Stimulated activated CD4-positive, alpha-beta T cell treated with anti-CD3 and anti-CD28 coated beads, Interleukin-12 subunit alpha, Interleukin-12 subunit beta, amount 100 ng/mL, for 48 hours (primary cell): ENCODE measurements around the gene PPM1D.
"Not testable (repeated sequence)": the region's sequence is repeated elsewhere in the genome, so short reads cannot be mapped to it uniquely, and the experiment has no call there.

Source experiments
- DNase-seq, 3 donors: peaks; one replicate each; pipeline ENCODE4 v3.0.0-alpha.2; 2020; ENCODE audit warnings: low read depth in 2 of 3, low spot score in 1 of 3

PPM1D gene

GRCh38 chr17:60599620-60600489 lies at the start of gene PPM1D:
Gene PPM1D (plus strand): TSS chr17:60600193. CDS start chr17:60600415, 222 bp downstream.
- DNase-seq: peak; percentile 95 to 99 (median 97)

- DNase-seq: not testable (repeated sequence)
Observed at GRCh38 chr17:60552255-60552654, 47.7 kb upstream of the PPM1D start.

DNA sequence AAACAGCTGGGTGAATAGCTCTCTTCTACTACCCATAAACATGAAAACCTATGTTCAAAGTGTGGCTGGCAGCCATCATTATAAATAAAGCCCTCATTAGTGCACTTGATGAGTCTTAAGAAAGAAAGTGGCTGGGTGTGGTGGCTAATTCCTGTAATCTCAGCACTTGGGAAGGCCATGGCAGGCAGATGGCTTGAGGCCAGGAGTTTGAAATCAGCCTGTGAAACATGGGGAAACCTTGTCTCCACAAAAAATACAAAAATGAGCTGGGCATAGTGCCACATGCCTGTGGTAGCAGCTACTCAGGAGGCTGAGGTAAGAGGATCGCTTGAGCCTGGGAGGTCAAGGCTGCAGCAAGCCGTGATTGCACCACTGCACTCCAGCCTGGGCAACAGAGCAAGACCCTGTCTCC lies 45.6 kb upstream of the PPM1D start:
- DNase-seq: no peak

DNA sequence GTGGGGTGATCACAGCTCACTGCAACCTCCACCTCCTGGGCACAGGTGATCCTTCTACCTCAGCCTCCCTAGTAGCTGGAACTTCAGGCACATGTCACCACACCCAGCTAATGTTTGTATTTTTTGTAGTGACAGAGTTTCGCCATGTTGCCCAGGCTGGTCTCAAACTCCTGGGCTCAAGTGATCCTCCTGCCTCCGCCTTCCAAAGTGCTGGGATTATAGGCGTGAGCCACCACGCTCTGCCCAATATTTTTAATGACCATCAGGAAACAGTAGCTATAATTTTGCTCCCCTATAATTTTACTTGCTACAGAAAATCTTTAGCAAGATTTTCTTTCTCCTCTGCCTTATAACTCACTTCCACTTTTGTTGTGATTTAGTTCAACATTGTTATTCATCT lies 44.2 kb upstream of the PPM1D start:
- no peak for DNase-seq

- no peak for DNase-seq
Observed at GRCh38 chr17:60557805-60558204, 42.2 kb upstream of the PPM1D start.

GRCh38 chr17:60559659-60559994 lies 40.4 kb upstream of the PPM1D start:
- DNase-seq: no peak

GRCh38 chr17:60559995-60560859 lies 39.8 kb upstream of the PPM1D start:
- DNase-seq: no peak

- no peak for DNase-seq
Observed at GRCh38 chr17:60560860-60561257, 39.1 kb upstream of the PPM1D start.

- no peak for DNase-seq
Observed at GRCh38 chr17:60562421-60562820, 37.6 kb upstream of the PPM1D start.

- DNase-seq: no peak
Observed at GRCh38 chr17:60563743-60564142, 36.2 kb upstream of the PPM1D start.

DNA sequence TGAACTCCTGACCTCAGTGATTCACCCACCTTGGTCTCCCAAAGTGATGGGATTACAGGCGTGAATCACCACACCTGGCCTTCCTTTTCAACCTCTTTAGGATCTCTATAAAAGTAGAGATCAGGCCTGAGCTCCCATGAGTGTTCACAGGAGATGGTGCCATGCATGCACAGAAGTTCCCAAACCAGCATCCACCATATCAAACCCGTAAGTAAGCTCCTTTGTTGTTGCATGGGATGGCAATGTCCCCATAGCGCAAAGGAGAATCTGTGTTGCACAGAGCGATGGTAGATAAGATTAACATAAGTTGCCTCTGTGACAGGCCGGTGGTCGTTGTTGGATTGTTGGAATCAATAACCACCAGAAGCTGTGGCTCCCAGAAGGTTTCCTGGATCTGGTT lies 34.8 kb upstream of the PPM1D start:
- no peak for DNase-seq

- DNase-seq: no peak
Observed at GRCh38 chr17:60573236-60574051, 26.5 kb upstream of the PPM1D start.

GRCh38 chr17:60577147-60577915 lies 22.7 kb upstream of the PPM1D start:
- no peak for DNase-seq

DNA sequence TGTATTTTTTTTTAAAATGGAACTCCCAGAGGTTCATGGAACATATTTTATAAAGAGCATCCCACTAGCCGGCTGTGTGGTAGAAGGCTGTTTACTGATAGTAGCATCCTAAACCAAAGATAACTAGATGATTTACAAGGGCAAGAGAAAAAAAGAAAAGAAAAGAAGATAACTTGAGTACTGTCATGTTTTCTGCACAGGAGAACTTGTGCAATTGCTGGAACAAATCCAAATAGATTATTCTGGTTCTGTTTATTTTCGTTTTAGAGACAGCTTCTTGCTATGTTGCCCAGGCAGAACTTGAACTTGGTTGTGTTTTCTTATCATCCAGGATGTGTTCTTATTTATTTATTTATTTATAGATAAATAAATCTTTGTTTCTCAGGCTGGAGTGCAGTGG lies 20.9 kb upstream of the PPM1D start:
- no peak for DNase-seq

DNA sequence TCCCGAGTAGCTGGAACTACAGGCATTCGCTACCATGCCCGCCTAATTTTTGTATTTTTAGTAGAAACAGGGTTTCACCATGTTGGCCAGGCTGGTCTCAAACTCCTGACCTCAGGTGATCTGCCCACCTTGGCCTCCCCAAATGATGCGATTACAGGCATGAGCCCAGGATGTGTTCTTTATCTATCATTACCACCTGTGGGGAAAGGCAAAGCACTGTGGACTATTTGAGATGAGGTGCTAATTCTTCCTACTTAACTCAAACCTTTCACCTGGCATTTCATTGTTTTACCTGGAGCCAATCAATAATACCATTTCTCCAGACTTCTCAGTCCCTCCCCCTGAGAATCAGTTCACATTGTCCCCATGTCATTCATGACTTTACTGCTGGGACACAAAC lies 20.4 kb upstream of the PPM1D start:
- no peak for DNase-seq

DNA sequence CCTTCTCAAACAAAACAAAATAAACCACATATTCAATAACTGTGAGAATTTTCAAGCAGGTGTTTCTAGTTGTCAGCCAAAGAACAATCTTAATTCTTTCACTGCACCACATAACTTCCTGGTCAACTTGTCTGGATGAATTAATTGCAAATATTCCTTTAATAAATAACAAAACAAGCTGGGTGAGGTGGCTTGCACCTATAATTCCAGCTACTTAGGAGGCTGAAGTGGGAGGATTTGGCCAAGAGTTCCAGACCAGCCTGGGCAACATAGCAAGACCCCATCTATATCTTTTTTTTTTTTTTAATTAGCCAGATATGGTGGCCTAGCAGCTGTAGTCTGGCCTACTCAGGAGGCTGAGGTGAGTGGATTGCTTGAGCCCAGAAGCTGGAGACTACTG lies 17.0 kb upstream of the PPM1D start:
- no peak for DNase-seq

GRCh38 chr17:60585887-60586286 lies 14.1 kb upstream of the PPM1D start:
- no peak for DNase-seq

DNA sequence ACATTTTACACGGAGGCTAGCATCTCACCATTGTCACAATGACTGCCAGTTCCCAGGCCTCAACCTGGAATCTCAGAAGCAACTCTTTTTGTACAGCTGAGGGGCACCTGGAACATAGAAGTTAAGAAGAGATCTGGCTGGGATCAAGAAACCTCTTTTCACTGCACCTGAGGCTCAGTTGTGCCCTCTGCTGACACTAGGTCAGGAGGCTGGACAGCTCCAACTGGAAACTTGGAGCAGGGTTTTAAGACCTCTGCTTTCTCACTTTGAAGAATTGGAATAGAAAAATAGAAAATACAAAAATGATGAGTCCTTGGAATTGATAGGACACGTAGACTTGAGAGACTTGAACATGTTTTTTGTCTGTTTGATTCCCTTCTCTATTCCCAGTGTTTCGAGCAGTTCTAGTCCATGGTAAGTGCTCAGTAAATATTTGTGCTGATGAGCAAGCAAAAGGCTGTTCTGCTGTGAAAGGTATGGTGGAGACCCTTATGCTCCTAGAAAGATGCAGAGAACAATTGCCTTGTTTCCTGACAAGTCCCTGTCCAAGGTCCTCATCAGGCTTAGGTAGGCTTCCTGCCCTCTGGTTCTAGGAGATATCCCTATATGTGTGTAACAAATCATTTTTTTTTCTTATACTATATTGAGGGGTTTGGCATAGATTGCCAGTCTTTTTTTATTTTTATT lies 13.6 kb upstream of the PPM1D start:
- DNase-seq: no peak

- DNase-seq: no peak
Observed at GRCh38 chr17:60590070-60590469, 9.9 kb upstream of the PPM1D start.

DNA sequence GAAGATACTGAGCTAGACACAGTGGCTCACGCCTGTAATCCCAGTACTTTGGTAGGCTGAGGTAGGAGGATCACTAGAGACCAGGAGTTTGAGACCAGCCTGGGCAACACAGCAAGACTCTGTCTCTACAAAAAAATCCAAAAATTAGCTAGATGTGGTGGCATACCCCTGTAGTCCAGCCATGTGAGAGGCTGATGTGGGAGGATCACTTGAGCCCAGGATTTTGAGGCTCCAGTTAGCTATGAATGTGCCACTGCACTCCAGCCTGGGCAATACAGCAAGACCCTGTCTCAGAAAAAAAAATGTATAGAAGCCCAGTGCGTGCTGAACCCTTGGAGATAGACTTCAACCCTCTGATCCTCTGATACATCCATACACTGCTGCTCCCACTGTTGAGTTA lies 7.2 kb upstream of the PPM1D start:
- DNase-seq: no peak
